Measurements from ENCODE around the gene CCNT1.
"Not testable (repeated sequence)": the region's sequence is repeated elsewhere in the genome, so short reads cannot be mapped to it uniquely, and the experiment has no call there.

The CCNT1 gene

GRCh38 chr12:48682927-48683326 lies 33.6 kb downstream of the CCNT1 start:
- Histone ChIP-seq H3K4me3 (ENCODE audit: low read depth, low read length) (no peak overlapping the region), H3K27me3 (ENCODE audit: control insufficient read depth, insufficient read depth, low read length) (no peaks in the 10 kb centered on the region), H3K9ac (no peak overlapping the region), H3K4me2 (ENCODE audit: low read length) (no peak overlapping the region), H3K4me1 (peaks cover 20% of the 10 kb centered on the region), H3K27ac (no peak overlapping the region), H3K9me3 (ENCODE audit: control insufficient read depth, low read length) (no peaks in the 10 kb centered on the region), H3K36me3 (ENCODE audit: control insufficient read depth, insufficient read depth, low read length) (no peaks in the 10 kb centered on the region), H3K79me2 (peaks cover 34% of the 10 kb centered on the region), H2AFZ (no peak overlapping the region)
- no peak for TF ChIP-seq CTCF (IDR thresholded peaks at IDR 0.05)

GRCh38 chr12:48682533-48682905 lies 34.0 kb downstream of the CCNT1 start:
- not testable (repeated sequence) for H3K27me3 ChIP-seq (ENCODE audit: control insufficient read depth, insufficient read depth, low read length)

GRCh38 chr12:48681710-48682532 lies 34.6 kb downstream of the CCNT1 start, which contains the start of gene KANSL2:
KANSL2 (minus strand) TSS chr12:48682238; CDS start chr12:48681632, 606 bp downstream.
- Histone ChIP-seq H3K27ac (peak within 1 kb of the TSS; percentile 96), H3K4me2 (ENCODE audit: low read length) (peak within 1 kb of the TSS; percentile 93), H3K9me3 (ENCODE audit: control insufficient read depth, low read length) (no peaks in the 10 kb centered on the region), H3K36me3 (ENCODE audit: control insufficient read depth, insufficient read depth, low read length) (no peaks in the 10 kb centered on the region), H2AFZ (peak within 1 kb of the TSS; percentile 99), H3K4me1 (peaks cover 22% of the 10 kb centered on the region), H3K4me3 (ENCODE audit: low read depth, low read length) (peak within 1 kb of the TSS; percentile 95), H3K9ac (peak within 1 kb of the TSS; percentile 93), H3K79me2 (peaks cover 40% of the 10 kb centered on the region), H3K27me3 (ENCODE audit: control insufficient read depth, insufficient read depth, low read length) (no peaks in the 10 kb centered on the region)
- peak; percentile 9 for TF ChIP-seq CTCF (IDR thresholded peaks at IDR 0.05)

More at GRCh38 chr12:48682533-48682905, 34.0 kb downstream of the CCNT1 start:
- not testable (repeated sequence) for H3K9me3 ChIP-seq (ENCODE audit: control insufficient read depth, low read length); H3K27ac ChIP-seq; H3K9ac ChIP-seq; H3K36me3 ChIP-seq (ENCODE audit: control insufficient read depth, insufficient read depth, low read length)
- Histone ChIP-seq H3K4me1 (peaks cover 22% of the 10 kb centered on the region), H3K79me2 (peaks cover 37% of the 10 kb centered on the region), H3K4me2 (ENCODE audit: low read length) (peak overlapping the region; percentile 63), H2AFZ (peak overlapping the region; percentile 99), H3K4me3 (ENCODE audit: low read depth, low read length) (peak overlapping the region; percentile 95)

GRCh38 chr12:48681399-48681709 lies 35.2 kb downstream of the CCNT1 start:
- Histone ChIP-seq H3K79me2 (peaks cover 43% of the 10 kb centered on the region), H2AFZ (peak overlapping the region; percentile 99), H3K9ac (peak overlapping the region; percentile 93), H3K9me3 (ENCODE audit: control insufficient read depth, low read length) (no peaks in the 10 kb centered on the region), H3K4me1 (peaks cover 22% of the 10 kb centered on the region), H3K27ac (peak overlapping the region; percentile 96), H3K4me2 (ENCODE audit: low read length) (peak overlapping the region; percentile 93), H3K27me3 (ENCODE audit: control insufficient read depth, insufficient read depth, low read length) (no peaks in the 10 kb centered on the region), H3K36me3 (ENCODE audit: control insufficient read depth, insufficient read depth, low read length) (no peaks in the 10 kb centered on the region), H3K4me3 (ENCODE audit: low read depth, low read length) (peak overlapping the region; percentile 95)
- TF ChIP-seq CTCF (IDR thresholded peaks at IDR 0.05) = no peak

- Histone ChIP-seq H2AFZ (no peak overlapping the region), H3K4me2 (ENCODE audit: low read length) (peak overlapping the region; percentile 93), H3K4me1 (peaks cover 22% of the 10 kb centered on the region), H3K79me2 (peaks cover 47% of the 10 kb centered on the region), H3K36me3 (ENCODE audit: control insufficient read depth, insufficient read depth, low read length) (no peaks in the 10 kb centered on the region), H3K9ac (no peak overlapping the region), H3K9me3 (ENCODE audit: control insufficient read depth, low read length) (no peaks in the 10 kb centered on the region), H3K27ac (no peak overlapping the region), H3K27me3 (ENCODE audit: control insufficient read depth, insufficient read depth, low read length) (no peaks in the 10 kb centered on the region), H3K4me3 (ENCODE audit: low read depth, low read length) (peak overlapping the region; percentile 95)
- TF ChIP-seq CTCF (IDR thresholded peaks at IDR 0.05) = no peak
Observed at GRCh38 chr12:48680861-48681260, 35.6 kb downstream of the CCNT1 start.

Data from parathyroid adenoma (tissue), 2 donors.